Stimulated activated CD4-positive, alpha-beta T cell treated with anti-CD3 and anti-CD28 coated beads, Interleukin-4, amount 100 ng/mL, for 1 hour (primary cell): ENCODE measurements around the gene ALKBH6.
A peak's percentile ranks its signal among the peaks of the same experiment; 100 is the strongest.

Experiments
- DNase-seq: peaks from one replicate; pipeline ENCODE4 v3.0.0-alpha.2; 2020

The ALKBH6 gene

GRCh38 chr19:36030264-36031148, 16.5 kb upstream of the ALKBH6 start:
- DNase-seq, result no peak

GRCh38 chr19:36028313-36029041, 14.5 kb upstream of the ALKBH6 start:
- no peak for DNase-seq

GRCh38 chr19:36027696-36028095, 13.7 kb upstream of the ALKBH6 start:
- no peak for DNase-seq

GRCh38 chr19:36026091-36026876, 12.3 kb upstream of the ALKBH6 start:
- DNase-seq, result no peak

GRCh38 chr19:36025541-36025940, 11.5 kb upstream of the ALKBH6 start:
- no peak for DNase-seq

GRCh38 chr19:36023432-36023831, 9.4 kb upstream of the ALKBH6 start:
- no peak for DNase-seq

- DNase-seq, result no peak
Measured at GRCh38 chr19:36019061-36019670, 5.2 kb upstream of the ALKBH6 start.

- no peak for DNase-seq
Measured at GRCh38 chr19:36013280-36014011, 567 bp downstream of the ALKBH6 start.

GRCh38 chr19:36010402-36010801, 3.6 kb downstream of the ALKBH6 start:
- no peak for DNase-seq

GRCh38 chr19:36009633-36010379, 4.2 kb downstream of the ALKBH6 start:
- no peak for DNase-seq

GRCh38 chr19:36009220-36009619, 4.8 kb downstream of the ALKBH6 start:
- DNase-seq, result peak; percentile 58

- no peak for DNase-seq
Measured at GRCh38 chr19:36008336-36008978, 5.6 kb downstream of the ALKBH6 start, which contains the start of gene SYNE4. SYNE4 (minus strand) TSS chr19:36008813; CDS start chr19:36008681, 132 bp downstream.

- no peak for DNase-seq
Measured at GRCh38 chr19:36006955-36007354, 7.1 kb downstream of the ALKBH6 start.

GRCh38 chr19:36003284-36003683, 10.7 kb downstream of the ALKBH6 start:
- DNase-seq, result no peak

- DNase-seq, result no peak
Measured at GRCh38 chr19:36001605-36002004, 12.4 kb downstream of the ALKBH6 start.

- no peak for DNase-seq
Measured at GRCh38 chr19:35996777-35997176, 17.2 kb downstream of the ALKBH6 start.

- peak; percentile 95 for DNase-seq
Measured at GRCh38 chr19:35995048-35995993, 18.7 kb downstream of the ALKBH6 start, which contains the start of gene SDHAF1. SDHAF1 (plus strand) TSS chr19:35995188; CDS start chr19:35995275, 87 bp downstream.

- peak; percentile 12 for DNase-seq
Measured at GRCh38 chr19:35993923-35994598, 20.0 kb downstream of the ALKBH6 start.
